Measurements from ENCODE around the gene FBXW4.

Gene FBXW4

GRCh38 chr10:101568054-101568745, 126.8 kb downstream of the FBXW4 start:
- no peak for DNase-seq (ENCODE audit: low read depth in 2 of 2)

GRCh38 chr10:101567165-101568006, 127.6 kb downstream of the FBXW4 start:
- DNase-seq (ENCODE audit: low read depth in 2 of 2): no peak

- DNase-seq (ENCODE audit: low read depth in 2 of 2): no peak
These were observed 128.4 kb downstream of the FBXW4 start for GRCh38 chr10:101566333-101567164.

GRCh38 chr10:101565936-101566332, 129.0 kb downstream of the FBXW4 start:
- no peak for DNase-seq (ENCODE audit: low read depth in 2 of 2)

- DNase-seq (ENCODE audit: low read depth in 2 of 2): no peak
These were observed 129.5 kb downstream of the FBXW4 start for GRCh38 chr10:101565370-101565900.

GRCh38 chr10:101564490-101564991, 130.4 kb downstream of the FBXW4 start:
- no peak for DNase-seq (ENCODE audit: low read depth in 2 of 2)

- no peak for DNase-seq (ENCODE audit: low read depth in 2 of 2)
These were observed 131.4 kb downstream of the FBXW4 start for GRCh38 chr10:101563497-101564040.

GRCh38 chr10:101563007-101563406, 132.0 kb downstream of the FBXW4 start:
- no peak for DNase-seq (ENCODE audit: low read depth in 2 of 2)

- DNase-seq (ENCODE audit: low read depth in 2 of 2): no peak
These were observed 132.7 kb downstream of the FBXW4 start for GRCh38 chr10:101562231-101562630.

- DNase-seq (ENCODE audit: low read depth in 2 of 2): no peak
These were observed 133.7 kb downstream of the FBXW4 start for GRCh38 chr10:101561068-101561915.

All from stimulated activated CD4-positive, alpha-beta T cell treated with anti-CD3 and anti-CD28 coated beads, Interleukin-15, amount 100 ng/mL, for 48 hours (primary cell).